ENCODE measurements around the gene TASOR2. TPM values are rescaled to one million over a fixed set of nuclear protein-coding genes. Genes with fewer than 3 reads are reported as not detected.

Gene TASOR2
- total RNA-seq, 1 donor from 2014 or later = 60.1 TPM

DNA sequence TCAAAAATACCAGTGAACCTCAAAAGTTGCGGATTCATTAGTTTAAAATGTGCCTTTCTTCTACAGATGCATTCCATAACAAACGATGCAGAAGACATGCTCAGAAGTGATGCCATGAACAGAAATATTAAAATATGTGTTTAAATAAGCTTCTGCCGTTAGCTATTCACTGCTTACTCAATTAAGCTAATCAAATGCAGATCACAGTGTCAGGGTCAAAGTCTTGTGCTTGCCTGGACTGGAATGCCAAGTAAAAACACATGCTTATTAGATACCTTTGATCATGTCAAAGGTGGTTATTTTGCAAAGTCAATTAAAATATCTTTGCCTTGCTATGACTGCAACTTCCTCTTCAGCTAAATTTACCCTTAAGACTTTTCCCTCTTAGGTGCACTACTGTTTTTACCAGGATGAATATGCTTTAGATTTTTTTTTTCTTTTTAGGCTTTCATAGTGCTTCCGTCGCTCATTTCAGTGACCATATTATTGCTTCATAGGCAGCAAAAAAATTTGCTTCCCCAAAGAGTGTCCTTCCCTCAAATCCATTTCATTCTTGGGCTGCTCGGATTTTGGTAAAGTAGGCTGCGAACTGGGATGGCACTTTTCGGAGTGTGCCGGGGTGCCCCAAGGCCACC lies 19.1 kb upstream of the TASOR2 start:
- TF ChIP-seq, protein P1, sequence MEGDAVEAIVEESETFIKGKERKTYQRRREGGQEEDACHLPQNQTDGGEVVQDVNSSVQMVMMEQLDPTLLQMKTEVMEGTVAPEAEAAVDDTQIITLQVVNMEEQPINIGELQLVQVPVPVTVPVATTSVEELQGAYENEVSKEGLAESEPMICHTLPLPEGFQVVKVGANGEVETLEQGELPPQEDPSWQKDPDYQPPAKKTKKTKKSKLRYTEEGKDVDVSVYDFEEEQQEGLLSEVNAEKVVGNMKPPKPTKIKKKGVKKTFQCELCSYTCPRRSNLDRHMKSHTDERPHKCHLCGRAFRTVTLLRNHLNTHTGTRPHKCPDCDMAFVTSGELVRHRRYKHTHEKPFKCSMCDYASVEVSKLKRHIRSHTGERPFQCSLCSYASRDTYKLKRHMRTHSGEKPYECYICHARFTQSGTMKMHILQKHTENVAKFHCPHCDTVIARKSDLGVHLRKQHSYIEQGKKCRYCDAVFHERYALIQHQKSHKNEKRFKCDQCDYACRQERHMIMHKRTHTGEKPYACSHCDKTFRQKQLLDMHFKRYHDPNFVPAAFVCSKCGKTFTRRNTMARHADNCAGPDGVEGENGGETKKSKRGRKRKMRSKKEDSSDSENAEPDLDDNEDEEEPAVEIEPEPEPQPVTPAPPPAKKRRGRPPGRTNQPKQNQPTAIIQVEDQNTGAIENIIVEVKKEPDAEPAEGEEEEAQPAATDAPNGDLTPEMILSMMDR (IDR thresholded peaks at IDR 0.05; ENCODE audit: insufficient read depth, low read length, poor library complexity, severe bottlenecking) = no peak
- no peaks in the 10 kb centered on the region for H3K27me3 ChIP-seq (ENCODE audit: control insufficient read depth, insufficient read depth, low read length)
- no peak for DNase-seq (ENCODE audit: low read depth)
- H3K4me3 ChIP-seq (ENCODE audit: low read depth, low read length) = peak overlapping the region; percentile 87
- no peaks in the 10 kb centered on the region for H3K36me3 ChIP-seq (ENCODE audit: control insufficient read depth, insufficient read depth, low read length)

DNA sequence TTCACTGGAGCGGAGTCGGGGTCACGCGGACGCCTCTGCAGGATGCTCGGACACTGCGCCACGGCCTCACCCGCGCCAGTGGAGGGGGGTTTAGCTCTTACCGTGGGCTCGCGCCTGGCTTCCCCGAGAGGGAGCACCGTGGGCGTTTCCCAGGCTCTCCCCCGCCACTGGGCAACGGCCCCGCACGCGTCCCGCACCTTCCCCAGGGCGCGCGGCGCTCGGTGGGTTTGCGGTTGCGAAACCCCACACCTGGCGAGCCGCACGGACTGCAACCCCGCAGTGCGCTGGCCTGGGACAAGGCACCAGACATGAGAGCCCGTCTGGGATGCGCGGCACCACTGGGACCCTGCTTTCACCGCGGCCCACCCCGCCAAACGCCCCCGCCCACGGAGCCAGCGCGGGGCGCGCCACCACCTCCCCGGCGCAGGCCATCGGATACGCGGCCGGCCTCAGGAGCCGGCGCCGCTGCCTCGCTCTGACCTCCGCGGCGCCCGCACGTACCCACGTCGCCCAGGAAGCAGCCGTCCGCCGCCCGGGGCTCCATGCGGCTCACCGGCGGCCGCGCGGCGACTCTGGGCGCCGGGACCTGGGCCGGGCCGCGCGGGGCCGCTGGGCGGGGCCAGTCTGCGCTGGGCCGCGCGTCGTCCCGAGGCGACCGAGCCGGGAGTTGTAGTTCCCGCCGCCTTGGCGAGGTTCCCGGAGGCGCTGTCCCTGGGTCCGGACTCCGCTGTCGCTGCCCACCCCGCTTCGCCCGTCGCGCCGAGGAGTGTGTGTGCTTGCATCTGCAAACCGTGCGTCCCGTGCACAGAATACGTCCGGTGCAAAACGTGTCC lies 18.4 kb upstream of the TASOR2 start, which contains the start of gene ASB13:
ASB13 (minus strand) TSS at position 588 of the 833 bp plus-strand sequence; CDS start at position 544, 44 bp downstream.
- H3K4me3 ChIP-seq (ENCODE audit: low read depth, low read length) = peak within 1 kb of the TSS; percentile 87
- DNase-seq (ENCODE audit: low read depth) = no peak
- H3K27me3 ChIP-seq (ENCODE audit: control insufficient read depth, insufficient read depth, low read length) = no peaks in the 10 kb centered on the region
- H3K36me3 ChIP-seq (ENCODE audit: control insufficient read depth, insufficient read depth, low read length) = no peaks in the 10 kb centered on the region
- TF ChIP-seq, protein P1 (IDR thresholded peaks at IDR 0.05; ENCODE audit: insufficient read depth, low read length, poor library complexity, severe bottlenecking) = no peak

DNA sequence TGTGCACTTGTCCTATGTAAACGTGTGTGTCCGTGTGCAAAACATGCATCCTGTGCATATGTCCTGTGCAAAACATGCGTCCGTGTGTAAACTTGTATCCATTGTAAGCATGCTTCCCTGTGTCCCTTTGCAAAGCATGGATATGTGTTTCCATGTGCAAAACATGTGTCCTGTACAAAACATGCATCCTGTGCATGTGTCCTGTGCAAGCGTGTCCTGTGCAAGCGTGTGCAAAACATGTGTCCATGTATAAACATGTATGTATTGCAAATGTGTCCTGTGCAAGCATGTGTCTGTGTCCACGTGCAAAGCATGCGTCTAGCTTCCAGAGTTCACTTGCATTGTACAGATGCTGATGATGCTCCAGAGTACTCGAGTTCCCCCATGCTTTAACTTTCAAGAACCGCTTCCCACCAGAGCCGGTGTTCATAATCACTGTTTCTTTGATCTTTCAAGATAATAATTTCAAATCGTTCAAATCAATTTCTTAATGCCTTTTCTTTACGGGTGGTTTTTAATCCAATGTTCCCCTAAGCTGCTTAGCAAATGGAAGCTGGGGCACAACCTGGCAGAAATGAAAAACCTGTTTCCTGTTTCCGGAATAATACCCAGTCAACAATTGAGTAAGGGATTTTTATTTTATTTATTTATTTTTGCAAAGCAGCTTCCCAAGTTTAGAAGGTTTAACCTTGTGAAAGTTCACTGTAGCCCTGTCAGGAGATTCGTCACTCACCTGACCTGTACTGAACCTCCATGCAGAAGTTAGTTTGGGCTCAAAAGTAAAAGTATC lies 17.6 kb upstream of the TASOR2 start:
- Histone ChIP-seq H3K27me3 (ENCODE audit: control insufficient read depth, insufficient read depth, low read length) (no peaks in the 10 kb centered on the region), H3K4me3 (ENCODE audit: low read depth, low read length) (peak overlapping the region; percentile 87), H3K36me3 (ENCODE audit: control insufficient read depth, insufficient read depth, low read length) (no peaks in the 10 kb centered on the region)
- TF ChIP-seq, protein P1 (IDR thresholded peaks at IDR 0.05; ENCODE audit: insufficient read depth, low read length, poor library complexity, severe bottlenecking) = no peak
- no peak for DNase-seq (ENCODE audit: low read depth)

DNA sequence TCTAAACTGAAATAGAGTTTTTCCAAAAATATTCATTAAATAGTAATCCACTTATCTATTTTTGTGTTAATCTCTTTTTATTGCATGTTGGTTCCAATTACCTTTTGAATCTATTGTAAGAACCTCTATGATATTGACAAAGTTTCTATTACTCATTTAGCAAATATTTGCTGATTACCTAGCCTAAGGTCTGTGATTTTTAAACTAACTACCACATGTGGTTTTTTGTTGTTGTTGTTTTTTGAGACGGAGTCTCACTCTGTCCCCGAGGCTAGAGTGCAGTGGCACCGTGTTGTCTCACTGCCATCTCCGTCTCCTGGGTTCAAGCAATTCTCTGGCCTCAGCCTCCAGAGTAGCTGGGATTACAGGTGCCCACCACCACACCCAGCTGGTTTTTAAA lies 16.2 kb upstream of the TASOR2 start:
- no peaks in the 10 kb centered on the region for H3K36me3 ChIP-seq (ENCODE audit: control insufficient read depth, insufficient read depth, low read length)

DNA sequence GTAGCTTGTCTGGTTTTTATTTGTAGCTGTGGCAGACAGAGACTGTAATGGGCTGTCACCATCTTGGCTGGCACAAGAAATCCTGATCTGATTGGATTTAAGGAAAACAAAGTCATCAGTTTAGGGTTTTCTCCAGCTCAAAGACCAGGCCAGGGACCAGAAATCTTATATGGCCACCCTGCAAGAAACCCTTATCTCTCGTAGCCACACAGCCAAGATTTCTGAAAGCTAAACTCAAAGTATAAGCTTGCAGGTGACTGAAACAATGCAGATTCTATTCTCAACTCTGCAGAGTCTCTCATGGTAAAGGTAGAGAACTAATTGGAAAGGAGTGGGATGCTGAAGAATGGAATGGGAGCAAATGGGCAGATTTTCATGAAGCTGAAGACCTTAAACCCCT lies 15.0 kb upstream of the TASOR2 start:
- Histone ChIP-seq H3K27me3 (ENCODE audit: control insufficient read depth, insufficient read depth, low read length) (no peaks in the 10 kb centered on the region), H3K4me3 (ENCODE audit: low read depth, low read length) (no peak overlapping the region), H3K36me3 (ENCODE audit: control insufficient read depth, insufficient read depth, low read length) (no peaks in the 10 kb centered on the region)
- no peak for DNase-seq (ENCODE audit: low read depth)
- TF ChIP-seq, protein P1 (IDR thresholded peaks at IDR 0.05; ENCODE audit: insufficient read depth, low read length, poor library complexity, severe bottlenecking) = no peak

More for the DNA sequence above, 16.2 kb upstream of the TASOR2 start:
- no peak for DNase-seq (ENCODE audit: low read depth)
- TF ChIP-seq, protein P1 (IDR thresholded peaks at IDR 0.05; ENCODE audit: insufficient read depth, low read length, poor library complexity, severe bottlenecking) = no peak
- Histone ChIP-seq H3K4me3 (ENCODE audit: low read depth, low read length) (no peak overlapping the region), H3K27me3 (ENCODE audit: control insufficient read depth, insufficient read depth, low read length) (no peaks in the 10 kb centered on the region)

Data from kidney epithelial cell (primary cell).